Measurements from ENCODE around the gene HMGN4.
A peak's percentile ranks its signal among the peaks of the same experiment; 100 is the strongest.

Gene HMGN4

GRCh38 chr6:26561533-26562466 is 23.6 kb downstream of the HMGN4 start:
- no peak for DNase-seq (ENCODE audit: low read depth)
- no peak overlapping the region for H3K4me3 ChIP-seq (ENCODE audit: low read length)
- TF ChIP-seq, protein P1, sequence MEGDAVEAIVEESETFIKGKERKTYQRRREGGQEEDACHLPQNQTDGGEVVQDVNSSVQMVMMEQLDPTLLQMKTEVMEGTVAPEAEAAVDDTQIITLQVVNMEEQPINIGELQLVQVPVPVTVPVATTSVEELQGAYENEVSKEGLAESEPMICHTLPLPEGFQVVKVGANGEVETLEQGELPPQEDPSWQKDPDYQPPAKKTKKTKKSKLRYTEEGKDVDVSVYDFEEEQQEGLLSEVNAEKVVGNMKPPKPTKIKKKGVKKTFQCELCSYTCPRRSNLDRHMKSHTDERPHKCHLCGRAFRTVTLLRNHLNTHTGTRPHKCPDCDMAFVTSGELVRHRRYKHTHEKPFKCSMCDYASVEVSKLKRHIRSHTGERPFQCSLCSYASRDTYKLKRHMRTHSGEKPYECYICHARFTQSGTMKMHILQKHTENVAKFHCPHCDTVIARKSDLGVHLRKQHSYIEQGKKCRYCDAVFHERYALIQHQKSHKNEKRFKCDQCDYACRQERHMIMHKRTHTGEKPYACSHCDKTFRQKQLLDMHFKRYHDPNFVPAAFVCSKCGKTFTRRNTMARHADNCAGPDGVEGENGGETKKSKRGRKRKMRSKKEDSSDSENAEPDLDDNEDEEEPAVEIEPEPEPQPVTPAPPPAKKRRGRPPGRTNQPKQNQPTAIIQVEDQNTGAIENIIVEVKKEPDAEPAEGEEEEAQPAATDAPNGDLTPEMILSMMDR (conservative IDR thresholded peaks at IDR 0.05; ENCODE audit: low read depth, low read length), result no peak

DNA sequence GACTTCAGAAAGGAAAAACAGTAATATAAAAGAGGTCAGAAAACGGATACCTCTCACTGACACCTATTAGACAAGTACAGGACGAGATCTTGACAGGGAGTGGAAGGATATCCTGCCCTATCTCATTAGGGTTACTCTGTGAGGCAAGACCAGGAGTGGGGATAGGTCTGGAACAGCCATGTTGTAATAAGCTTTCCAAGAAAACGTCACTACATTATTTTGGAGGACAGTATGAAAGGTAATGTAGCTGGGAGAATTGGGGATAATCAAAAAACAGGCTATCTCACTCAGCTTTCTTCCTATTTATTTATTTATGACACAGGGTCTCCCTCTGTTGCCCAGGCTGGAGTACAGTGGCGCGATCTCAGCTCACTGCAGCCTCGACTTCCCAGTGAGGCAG is 25.3 kb downstream of the HMGN4 start:
- TF ChIP-seq, protein P1 (conservative IDR thresholded peaks at IDR 0.05; ENCODE audit: low read depth, low read length), result no peak
- H3K4me3 ChIP-seq (ENCODE audit: low read length), result no peak overlapping the region
- no peak for DNase-seq (ENCODE audit: low read depth)

DNA sequence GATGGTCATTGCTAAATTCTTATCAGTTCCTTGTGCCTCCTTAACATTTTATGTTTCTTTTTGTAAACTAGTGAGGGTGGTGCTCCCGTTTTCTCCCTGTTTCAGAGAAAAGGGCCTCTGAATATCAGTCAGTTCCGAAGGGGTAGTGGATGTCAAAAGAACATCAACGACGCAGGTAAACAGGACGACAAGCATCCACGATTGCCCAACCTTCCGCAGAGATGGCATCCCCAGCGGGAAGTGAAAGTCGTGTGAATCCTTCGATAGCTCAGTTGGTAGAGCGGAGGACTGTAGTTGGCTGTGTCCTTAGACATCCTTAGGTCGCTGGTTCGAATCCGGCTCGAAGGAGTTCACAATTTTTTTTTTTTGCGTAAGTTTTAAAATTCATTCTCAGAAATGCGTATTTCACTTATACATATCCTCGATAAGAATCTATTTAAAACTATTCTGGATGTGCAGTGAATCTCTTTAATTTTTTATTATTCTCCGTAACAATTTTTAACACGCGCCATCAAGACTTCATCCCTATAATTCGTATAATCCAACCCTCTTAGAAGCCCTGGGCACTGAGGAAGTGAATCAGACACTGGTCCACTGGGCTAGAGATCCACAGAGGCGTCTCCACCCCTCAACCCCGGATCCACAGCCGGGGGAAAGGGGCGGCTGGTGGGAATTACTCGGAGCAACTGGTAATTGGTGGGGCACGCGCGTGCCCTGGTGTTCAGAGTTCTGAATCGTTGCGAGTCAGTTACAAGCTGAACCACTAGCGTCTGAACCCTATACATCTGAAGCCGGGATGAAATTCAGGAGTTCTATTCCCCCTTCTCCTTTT is 30.7 kb downstream of the HMGN4 start:
- H3K4me3 ChIP-seq (ENCODE audit: low read length), result peak overlapping the region; percentile 76
- DNase-seq (ENCODE audit: low read depth), result peak; percentile 54
- TF ChIP-seq, protein P1 (conservative IDR thresholded peaks at IDR 0.05; ENCODE audit: low read depth, low read length), result no peak

GRCh38 chr6:26569433-26569764 is 31.2 kb downstream of the HMGN4 start:
- DNase-seq (ENCODE audit: low read depth), result no peak
- peak overlapping the region; percentile 76 for H3K4me3 ChIP-seq (ENCODE audit: low read length)
- TF ChIP-seq, protein P1 (conservative IDR thresholded peaks at IDR 0.05; ENCODE audit: low read depth, low read length), result no peak

GRCh38 chr6:26570027-26570809 is 32.1 kb downstream of the HMGN4 start:
- no peak for DNase-seq (ENCODE audit: low read depth)
- TF ChIP-seq, protein P1 (conservative IDR thresholded peaks at IDR 0.05; ENCODE audit: low read depth, low read length), result no peak
- no peak overlapping the region for H3K4me3 ChIP-seq (ENCODE audit: low read length)

- peak; percentile 61 for DNase-seq (ENCODE audit: low read depth)
- H3K4me3 ChIP-seq (ENCODE audit: low read length), result peak overlapping the region; percentile 79
- TF ChIP-seq, protein P1 (conservative IDR thresholded peaks at IDR 0.05; ENCODE audit: low read depth, low read length), result no peak
These were observed 33.6 kb downstream of the HMGN4 start for GRCh38 chr6:26571592-26572296.

Data from retinal pigment epithelial cell (primary cell).